Stimulated activated CD4-positive, alpha-beta T cell treated with anti-CD3 and anti-CD28 coated beads, Interleukin-15, amount 100 ng/mL, for 1 hour (primary cell): ENCODE measurements around the gene CD93.

Experiments used
- DNase-seq, 2 donors: peaks; one replicate each; pipeline ENCODE4 v3.0.0-alpha.2; 2020; ENCODE audit warnings: low read depth in 1 of 2, low spot score in 1 of 2

Gene CD93

GRCh38 chr20:23061734-23062561 lies 24.2 kb downstream of the CD93 start:
- DNase-seq = no peak

GRCh38 chr20:23061262-23061661 lies 24.9 kb downstream of the CD93 start:
- no peak for DNase-seq

- DNase-seq = no peak
Measured at GRCh38 chr20:23060629-23061028, 25.5 kb downstream of the CD93 start.

GRCh38 chr20:23059846-23060245 lies 26.3 kb downstream of the CD93 start:
- no peak for DNase-seq

- DNase-seq = no peak
Measured at GRCh38 chr20:23059001-23059400, 27.1 kb downstream of the CD93 start.

- DNase-seq = no peak
Measured at GRCh38 chr20:23058240-23058639, 27.9 kb downstream of the CD93 start.

GRCh38 chr20:23052904-23053303 lies 33.2 kb downstream of the CD93 start:
- no peak for DNase-seq

GRCh38 chr20:23050847-23051627 lies 35.1 kb downstream of the CD93 start:
- DNase-seq = no peak

GRCh38 chr20:23050076-23050838 lies 35.9 kb downstream of the CD93 start:
- DNase-seq = no peak

GRCh38 chr20:23049201-23050075 lies 36.7 kb downstream of the CD93 start, which contains the start of gene THBD:
Gene THBD (minus strand): TSS chr20:23049672. CDS start chr20:23049504, 168 bp downstream.
- DNase-seq = no peak

- no peak for DNase-seq
Measured at GRCh38 chr20:23048283-23049200, 37.6 kb downstream of the CD93 start.

GRCh38 chr20:23047738-23048214 lies 38.3 kb downstream of the CD93 start:
- no peak for DNase-seq

- DNase-seq = no peak
Measured at GRCh38 chr20:23047001-23047737, 39.0 kb downstream of the CD93 start.

- no peak for DNase-seq
Measured at GRCh38 chr20:23046431-23046830, 39.7 kb downstream of the CD93 start.

GRCh38 chr20:23043376-23043775 lies 42.7 kb downstream of the CD93 start:
- no peak for DNase-seq

GRCh38 chr20:23042270-23042669 lies 43.9 kb downstream of the CD93 start:
- DNase-seq = no peak

GRCh38 chr20:23039885-23040508 lies 46.1 kb downstream of the CD93 start:
- no peak for DNase-seq
